ENCODE data around the gene KRTAP5-2. TPM values are rescaled to one million over a fixed set of nuclear protein-coding genes. Genes with fewer than 3 reads are reported as not detected.
A peak's percentile ranks its signal among the peaks of the same experiment; 100 is the strongest.

KRTAP5-2 gene
- total and polyA plus RNA-seq, 2 of the 4 experiments (the other 2 are of a cell fraction), result not detected

DNA sequence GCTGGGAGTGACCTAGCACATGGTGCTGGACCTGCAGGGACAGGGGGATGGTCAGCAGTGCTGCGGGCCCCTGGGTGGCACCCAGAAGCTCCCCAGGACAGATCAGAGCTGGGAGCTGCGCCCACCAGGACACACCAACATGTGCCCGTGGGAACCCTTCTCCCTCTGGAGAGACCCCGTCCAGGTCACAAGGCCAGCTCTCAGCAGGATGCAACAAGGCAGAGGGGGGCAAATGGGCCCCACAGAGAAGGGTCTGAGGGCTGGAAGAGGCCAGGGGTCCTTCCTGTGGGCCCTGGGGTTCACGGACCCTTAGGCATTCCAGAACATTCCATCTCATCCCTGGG is 32.2 kb downstream of the KRTAP5-2 start:
- ChIA-PET POLR2A (ENCODE audit: unreplicated experiment) (no interaction called here), CTCF (interaction anchor here (0.8 kb wide), 1 partner anchor 9 kb away, joined by 3 read pairs; no protein-coding TSS in a partner anchor)
- no peak overlapping the region for H3K18ac ChIP-seq (ENCODE audit: low read depth, low read length)
- no peaks in the 10 kb centered on the region for H3K27me3 ChIP-seq (ENCODE audit: control insufficient read depth, insufficient read depth, low read length)
- H2AK9ac ChIP-seq (replicated peaks; ENCODE audit: low read depth, low read length, poor library complexity), result peak overlapping the region; percentile 16
- no peak overlapping the region for H3K9ac ChIP-seq (ENCODE audit: low read depth, low read length)
- H3K14ac ChIP-seq (replicated peaks; ENCODE audit: low read depth, low read length), result no peak overlapping the region
- peaks cover 11 to 36% of the 10 kb centered on the region in 2 experiments; a peak in 2 of 4 replicates for H3K79me1 ChIP-seq (ENCODE audit: low read depth in 1 of 2, low read length in 2 of 2)
- H2AK5ac ChIP-seq (ENCODE audit: low read depth, low read length), result no peak overlapping the region
- ATAC-seq (ENCODE audit: low read depth) (no peak), DNase-seq (no peak)
- H3K4me1 ChIP-seq (ENCODE audit: control insufficient read depth, insufficient read depth, low read length), result peaks cover 11% of the 10 kb centered on the region
- H3K56ac ChIP-seq (ENCODE audit: extremely low read depth, insufficient read depth, low read length), result no peak overlapping the region
- no peaks in the 10 kb centered on the region for H3K9me3 ChIP-seq (ENCODE audit: control insufficient read depth, insufficient read depth, low read length)
- no peak overlapping the region for H2BK120ac ChIP-seq (ENCODE audit: low read depth, low read length)
- no peak overlapping the region for H4K8ac ChIP-seq (ENCODE audit: low read depth in 2 of 2, low read length in 2 of 2)
- H3K36me3 ChIP-seq (ENCODE audit: control insufficient read depth, insufficient read depth, low read length), result peaks cover 7% of the 10 kb centered on the region
- no peak overlapping the region for H4K91ac ChIP-seq (ENCODE audit: insufficient read depth, low read depth, low read length)
- dilution Hi-C loops (cut with HindIII; ENCODE audit: low sequenced_read_pairs, unreplicated experiment), result no loop called here
- H3K27ac ChIP-seq (ENCODE audit: insufficient read depth, low read length), result no peak overlapping the region
- H2BK15ac ChIP-seq (ENCODE audit: low read depth, low read length), result no peak overlapping the region
- no peak overlapping the region for H2AFZ ChIP-seq (replicated peaks; ENCODE audit: low read length, poor library complexity)
- in situ Hi-C loops (cut with MboI; ENCODE audit: low sequenced_read_pairs), result no loop called here
- H4K20me1 ChIP-seq (ENCODE audit: insufficient read depth, low read length), result peaks cover 75% of the 10 kb centered on the region
- H3K4ac ChIP-seq (ENCODE audit: low read depth, low read length), result no peak overlapping the region
- BruUV-seq (replicated peaks), result no TSS peak
- no peak overlapping the region for H4K5ac ChIP-seq (ENCODE audit: low read depth, low read length)
- no peak overlapping the region for H3K4me2 ChIP-seq (ENCODE audit: low read depth, low read length)
- intact Hi-C loops (cut with micrococcal nuclease), result no loop called here
- WGBS, 2 experiments (ENCODE audit: extremely low coverage in 2 of 2, insufficient read length in 1 of 2), result 63% methylated on average over 1 of the region's 5 CpGs; no CpG with 5 or more reads in 1 of the 2 experiments
- no peak overlapping the region for H3K23ac ChIP-seq (ENCODE audit: low read depth, low read length)
- TF ChIP-seq, protein P1, sequence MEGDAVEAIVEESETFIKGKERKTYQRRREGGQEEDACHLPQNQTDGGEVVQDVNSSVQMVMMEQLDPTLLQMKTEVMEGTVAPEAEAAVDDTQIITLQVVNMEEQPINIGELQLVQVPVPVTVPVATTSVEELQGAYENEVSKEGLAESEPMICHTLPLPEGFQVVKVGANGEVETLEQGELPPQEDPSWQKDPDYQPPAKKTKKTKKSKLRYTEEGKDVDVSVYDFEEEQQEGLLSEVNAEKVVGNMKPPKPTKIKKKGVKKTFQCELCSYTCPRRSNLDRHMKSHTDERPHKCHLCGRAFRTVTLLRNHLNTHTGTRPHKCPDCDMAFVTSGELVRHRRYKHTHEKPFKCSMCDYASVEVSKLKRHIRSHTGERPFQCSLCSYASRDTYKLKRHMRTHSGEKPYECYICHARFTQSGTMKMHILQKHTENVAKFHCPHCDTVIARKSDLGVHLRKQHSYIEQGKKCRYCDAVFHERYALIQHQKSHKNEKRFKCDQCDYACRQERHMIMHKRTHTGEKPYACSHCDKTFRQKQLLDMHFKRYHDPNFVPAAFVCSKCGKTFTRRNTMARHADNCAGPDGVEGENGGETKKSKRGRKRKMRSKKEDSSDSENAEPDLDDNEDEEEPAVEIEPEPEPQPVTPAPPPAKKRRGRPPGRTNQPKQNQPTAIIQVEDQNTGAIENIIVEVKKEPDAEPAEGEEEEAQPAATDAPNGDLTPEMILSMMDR (conservative IDR thresholded peaks at IDR 0.05; ENCODE audit: low read depth, low read length), result no peak
- no peak overlapping the region for H3K4me3 ChIP-seq (ENCODE audit: insufficient read depth, low read depth, low read length)
- no peak overlapping the region for H2BK20ac ChIP-seq (ENCODE audit: low read depth, low read length)
- H2BK5ac ChIP-seq (ENCODE audit: low read depth, low read length, poor library complexity, severe bottlenecking), result no peak overlapping the region
- peaks cover 9% of the 10 kb centered on the region for H3K9me1 ChIP-seq (ENCODE audit: insufficient read depth, low read length)
